ENCODE measurements around the gene SYDE1.

GRCh38 chr19:15137777-15138176, 30.6 kb downstream of the SYDE1 start:
- no peak for TF ChIP-seq POLR2AphosphoS5 (IDR thresholded peaks at IDR 0.05; ENCODE audit: low read depth, low read length)
- no peak for TF ChIP-seq CTCF (IDR thresholded peaks at IDR 0.05)
